HEK293T (cell line): ENCODE data around the gene THUMPD1.

Experiments
- CTCF ChIA-PET: fragments of 350-600 bp; formaldehyde crosslinking; extraction: SDS; loops from one replicate; lab custom pipeline; 2021; ENCODE audit warnings: antibody characterized with exemption, inconsistent platforms; lab: Yijun Ruan, JAX
- POLR2A ChIA-PET: fragments of 350-600 bp; formaldehyde crosslinking; extraction: SDS; loops from one replicate; lab custom pipeline; 2020; ENCODE audit warnings: antibody characterized with exemption, inconsistent platforms; lab: Yijun Ruan, JAX
- DNase-seq: peaks from one replicate; pipeline ENCODE4 v3.0.0; 2012; ENCODE audit warnings: mixed read lengths; ENCODE audit errors: extremely low spot score
- ARNT ChIP-seq: fragments of 450-650 bp; IDR thresholded peaks from 2 replicates; pipeline ENCODE4 v1.6.1; 2017; ENCODE audit warnings: mild to moderate bottlenecking
- BHLHE40 ChIP-seq: fragments of 450-650 bp; IDR thresholded peaks from 2 replicates; pipeline ENCODE4 v1.6.1; 2016; ENCODE audit warnings: mild to moderate bottlenecking, moderate library complexity, borderline replicate concordance
- CTBP1 ChIP-seq: fragments of 450-650 bp; IDR thresholded peaks from 2 replicates; pipeline ENCODE4 v1.6.1; 2016; ENCODE audit warnings: borderline replicate concordance
- FOXA1 ChIP-seq: fragments of 450-650 bp; IDR thresholded peaks from 2 replicates; pipeline ENCODE4 v1.6.1; 2016; ENCODE audit warnings: mild to moderate bottlenecking
- FOXM1 ChIP-seq: fragments of 450-650 bp; IDR thresholded peaks from 2 replicates; pipeline ENCODE4 v1.6.1; 2017; ENCODE audit warnings: mild to moderate bottlenecking, borderline replicate concordance
- L3MBTL2 ChIP-seq: fragments of 450-650 bp; conservative IDR thresholded peaks from 2 replicates; pipeline ENCODE4 v1.6.1; 2016; ENCODE audit warnings: mild to moderate bottlenecking
- LEF1 ChIP-seq: fragments of 450-650 bp; IDR thresholded peaks from 2 replicates; pipeline ENCODE4 v1.6.1; 2017; ENCODE audit warnings: mild to moderate bottlenecking, borderline replicate concordance
- NFRKB ChIP-seq: fragments of 450-650 bp; IDR thresholded peaks from 2 replicates; pipeline ENCODE4 v1.6.1; 2016; ENCODE audit warnings: mild to moderate bottlenecking, moderate library complexity
- TARDBP ChIP-seq: fragments of 450-650 bp; IDR thresholded peaks from 2 replicates; pipeline ENCODE4 v1.6.1; 2016
- TF ChIP-seq, protein P1 (sequence below): fragments of 450-650 bp; IDR thresholded peaks from 2 replicates; pipeline ENCODE4 v1.6.1; 2016

Gene THUMPD1

DNA sequence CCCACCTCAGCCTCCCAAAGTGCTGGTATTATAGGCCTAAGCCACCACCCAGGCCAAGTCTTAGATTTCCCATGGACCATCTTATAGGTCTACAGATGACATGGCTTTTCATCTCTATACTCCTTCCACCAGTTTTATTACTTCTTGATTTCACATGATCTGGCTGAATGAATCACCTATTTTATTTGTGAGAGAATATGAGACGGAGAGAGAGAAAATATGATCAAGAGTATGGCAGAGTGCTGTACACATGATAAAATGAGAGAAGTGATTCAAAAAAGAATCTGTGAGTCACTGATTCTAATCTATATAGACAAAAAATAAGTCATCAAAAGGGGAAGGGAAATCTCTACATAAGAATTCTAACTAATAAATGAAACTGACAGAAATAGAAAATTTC is 57.8 kb downstream of the THUMPD1 start:
- no peak for TF ChIP-seq FOXA1
- no peak for TF ChIP-seq NFRKB
- no peak for TF ChIP-seq TARDBP
- no peak for TF ChIP-seq FOXM1
- TF ChIP-seq CTBP1, result no peak
- TF ChIP-seq, protein P1, sequence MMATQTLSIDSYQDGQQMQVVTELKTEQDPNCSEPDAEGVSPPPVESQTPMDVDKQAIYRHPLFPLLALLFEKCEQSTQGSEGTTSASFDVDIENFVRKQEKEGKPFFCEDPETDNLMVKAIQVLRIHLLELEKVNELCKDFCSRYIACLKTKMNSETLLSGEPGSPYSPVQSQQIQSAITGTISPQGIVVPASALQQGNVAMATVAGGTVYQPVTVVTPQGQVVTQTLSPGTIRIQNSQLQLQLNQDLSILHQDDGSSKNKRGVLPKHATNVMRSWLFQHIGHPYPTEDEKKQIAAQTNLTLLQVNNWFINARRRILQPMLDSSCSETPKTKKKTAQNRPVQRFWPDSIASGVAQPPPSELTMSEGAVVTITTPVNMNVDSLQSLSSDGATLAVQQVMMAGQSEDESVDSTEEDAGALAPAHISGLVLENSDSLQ, result no peak
- TF ChIP-seq BHLHE40, result no peak
- no peak for TF ChIP-seq ARNT
- no peak for TF ChIP-seq LEF1
- TF ChIP-seq L3MBTL2, result no peak
- DNase-seq, result no peak
- ChIA-PET POLR2A (no interaction called here), CTCF (no interaction called here)
